ENCODE measurements around the gene RNF133.

The RNF133 gene, protein sequence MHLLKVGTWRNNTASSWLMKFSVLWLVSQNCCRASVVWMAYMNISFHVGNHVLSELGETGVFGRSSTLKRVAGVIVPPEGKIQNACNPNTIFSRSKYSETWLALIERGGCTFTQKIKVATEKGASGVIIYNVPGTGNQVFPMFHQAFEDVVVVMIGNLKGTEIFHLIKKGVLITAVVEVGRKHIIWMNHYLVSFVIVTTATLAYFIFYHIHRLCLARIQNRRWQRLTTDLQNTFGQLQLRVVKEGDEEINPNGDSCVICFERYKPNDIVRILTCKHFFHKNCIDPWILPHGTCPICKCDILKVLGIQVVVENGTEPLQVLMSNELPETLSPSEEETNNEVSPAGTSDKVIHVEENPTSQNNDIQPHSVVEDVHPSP

DNA sequence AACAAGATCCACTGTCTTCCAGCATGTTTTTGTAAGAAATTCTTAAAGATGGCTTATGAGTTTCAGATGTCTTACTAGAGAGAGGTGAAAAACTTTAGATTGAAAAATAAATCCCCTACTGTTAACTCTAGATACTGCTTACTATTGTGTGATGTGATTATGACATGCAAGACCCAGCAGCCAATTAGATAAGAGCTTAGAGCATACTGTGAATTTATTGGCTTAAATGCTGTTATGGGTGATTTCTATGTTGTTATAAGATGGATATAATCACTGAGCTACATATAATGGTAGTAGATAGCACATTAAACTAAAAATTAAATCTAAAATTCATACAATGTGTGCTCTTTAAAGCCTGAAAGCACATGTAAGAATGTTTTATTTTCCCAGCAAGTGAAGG, at the start of gene RNF133:
Gene RNF133, minus strand, starts transcription at position 101 of the 400 bp plus-strand sequence. CDS start 199 bp downstream, outside the sequence.
- DNase-seq, result no peak

DNA sequence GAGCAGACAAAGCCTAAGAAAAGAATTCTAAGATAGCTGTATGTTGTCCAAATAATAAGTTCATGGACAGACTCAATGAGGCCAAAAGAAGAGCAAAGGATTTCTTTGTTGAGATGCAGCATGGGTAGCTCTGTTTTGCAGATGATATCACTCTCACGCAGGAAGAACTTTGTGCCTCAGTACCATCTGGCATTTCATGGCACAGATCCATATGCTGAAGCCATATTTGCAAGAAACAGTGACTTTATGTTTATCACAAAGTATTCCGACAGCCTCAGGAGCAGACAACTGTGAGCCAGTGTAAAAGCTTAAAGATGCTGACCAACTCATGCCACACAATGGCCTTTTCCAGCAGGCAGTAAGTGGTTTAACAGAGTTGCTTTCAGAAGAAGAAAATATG, 49.3 kb upstream of the RNF133 start:
- DNase-seq, result no peak

DNA sequence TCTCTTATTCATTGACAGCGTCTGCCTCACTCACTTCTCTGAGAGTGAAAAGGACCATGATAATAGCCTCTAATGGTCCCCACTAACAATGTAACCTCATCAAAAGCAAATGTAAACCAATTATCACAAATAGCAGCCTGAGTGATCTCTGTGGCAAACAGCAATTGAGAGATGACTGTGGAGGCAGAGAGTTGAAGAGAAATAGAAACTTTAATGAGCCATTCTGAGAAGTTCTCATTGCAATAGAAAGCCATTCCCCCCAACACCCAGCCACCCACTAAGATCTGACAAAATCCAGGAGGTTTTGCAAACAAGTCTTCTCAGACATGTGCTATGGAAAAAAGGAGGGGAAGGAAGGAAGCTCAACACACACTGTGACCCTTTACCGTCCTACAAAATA, 48.0 kb upstream of the RNF133 start:
- no peak for DNase-seq

DNA sequence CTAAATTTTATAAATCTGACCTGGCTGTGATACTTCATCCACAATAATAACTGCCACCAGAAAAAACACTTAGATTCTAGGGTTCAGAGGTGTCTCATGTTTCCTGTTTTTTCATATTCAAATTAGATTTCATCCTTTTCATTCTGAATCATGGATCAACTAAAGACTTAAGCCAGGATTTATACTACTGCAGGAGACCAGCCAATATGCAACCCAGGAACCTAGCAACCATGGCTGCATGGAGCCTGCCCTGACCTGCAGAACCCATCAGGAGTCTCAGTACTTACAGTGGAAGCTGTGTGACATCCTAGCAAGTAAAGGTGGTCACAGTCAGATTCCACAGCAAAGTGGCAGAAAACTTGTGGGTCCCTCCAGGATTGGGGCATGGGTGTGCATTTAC, 44.3 kb upstream of the RNF133 start:
- no peak for DNase-seq

DNA sequence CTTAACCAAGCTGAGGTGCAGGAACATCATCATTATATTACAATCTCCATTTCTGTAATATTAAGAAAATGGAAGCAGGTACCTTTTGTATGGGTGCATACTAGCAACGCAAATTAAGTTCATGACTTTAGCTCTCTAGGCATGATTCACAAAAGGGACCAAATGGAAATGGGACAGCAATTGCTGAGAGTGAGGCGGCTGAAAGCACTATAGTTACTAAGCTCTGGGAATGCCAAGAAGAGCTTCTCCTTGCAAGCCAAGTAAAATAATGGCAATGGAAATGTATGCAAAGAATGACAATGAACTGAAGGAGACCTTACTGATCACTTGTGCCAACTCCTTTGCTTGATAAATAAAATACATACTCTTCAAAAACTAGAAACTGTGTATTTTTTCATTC, 40.0 kb upstream of the RNF133 start:
- DNase-seq, result no peak

DNA sequence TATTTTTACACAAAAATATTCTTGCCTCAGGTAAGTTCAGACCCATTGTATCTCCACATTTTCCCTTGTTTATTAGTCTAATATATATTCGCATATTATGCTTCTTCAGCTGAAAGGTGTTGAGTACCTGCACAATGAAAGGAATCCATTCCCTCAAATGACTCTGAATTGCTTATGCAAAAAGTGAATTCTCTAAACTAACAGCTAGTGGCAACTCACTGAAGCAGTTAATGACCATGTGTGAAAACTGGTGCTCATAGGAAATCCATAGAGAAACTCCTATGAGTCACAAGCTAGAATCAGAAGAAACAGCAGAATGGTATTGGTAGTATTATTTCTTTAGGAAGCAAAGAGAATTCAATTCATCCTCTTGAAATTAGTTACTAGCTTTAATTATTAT, 37.3 kb upstream of the RNF133 start:
- DNase-seq, result no peak

DNA sequence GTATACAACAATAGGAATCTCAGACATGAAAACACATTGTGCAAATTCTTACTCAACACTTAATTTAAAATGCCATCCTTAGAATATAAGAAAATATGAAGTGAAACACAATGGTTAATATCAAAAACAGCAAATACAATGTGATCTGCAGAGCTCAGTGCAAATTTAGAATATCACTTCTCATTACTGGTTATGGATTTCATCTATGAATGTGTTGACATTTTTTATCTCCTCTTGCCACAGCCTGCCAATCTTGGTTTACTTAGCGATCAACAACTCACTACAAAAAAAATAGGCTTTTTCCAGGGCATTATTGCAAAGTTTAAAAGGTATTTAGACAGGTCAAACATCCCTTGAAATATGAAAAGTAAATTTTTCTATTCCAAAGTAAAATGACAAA, 28.8 kb upstream of the RNF133 start:
- no peak for DNase-seq

DNA sequence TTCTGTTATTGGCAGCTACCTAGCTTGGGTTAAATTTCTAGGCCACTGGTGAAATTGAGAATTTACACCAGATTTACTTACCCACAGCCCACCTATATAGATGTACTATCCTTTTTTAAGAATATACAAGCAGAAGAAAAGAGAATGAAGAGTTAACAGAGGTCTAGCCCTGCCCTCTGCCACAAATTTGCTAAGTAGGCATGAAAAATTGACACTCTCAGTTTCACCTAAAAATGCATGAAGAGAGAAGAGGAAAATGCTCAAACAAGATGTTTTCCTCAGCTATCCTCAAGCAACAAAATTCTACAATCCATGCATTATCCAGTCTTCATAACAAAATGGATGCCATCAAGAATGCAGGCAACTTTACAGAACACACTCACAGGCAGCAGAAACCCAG, 28.4 kb upstream of the RNF133 start:
- no peak for DNase-seq

DNA sequence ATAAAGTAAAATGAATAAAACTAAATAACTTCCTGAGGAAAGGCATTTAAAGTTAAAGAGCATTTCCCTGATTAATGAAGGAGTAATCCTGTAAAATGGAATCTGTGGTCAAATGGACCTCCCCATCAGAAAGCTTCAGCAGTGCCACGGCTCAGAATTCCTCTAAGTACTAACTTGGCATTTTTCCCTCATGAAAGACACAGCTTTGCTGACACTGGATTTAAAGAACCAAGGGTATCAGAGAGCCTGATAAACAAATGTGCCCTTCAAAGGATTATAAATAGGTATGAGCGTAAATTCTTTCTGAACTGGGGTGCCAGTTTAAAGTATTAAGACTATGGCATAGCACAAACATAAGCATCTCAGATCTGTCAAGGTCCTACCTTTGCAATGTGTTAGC, 28.0 kb upstream of the RNF133 start:
- no peak for DNase-seq

DNA sequence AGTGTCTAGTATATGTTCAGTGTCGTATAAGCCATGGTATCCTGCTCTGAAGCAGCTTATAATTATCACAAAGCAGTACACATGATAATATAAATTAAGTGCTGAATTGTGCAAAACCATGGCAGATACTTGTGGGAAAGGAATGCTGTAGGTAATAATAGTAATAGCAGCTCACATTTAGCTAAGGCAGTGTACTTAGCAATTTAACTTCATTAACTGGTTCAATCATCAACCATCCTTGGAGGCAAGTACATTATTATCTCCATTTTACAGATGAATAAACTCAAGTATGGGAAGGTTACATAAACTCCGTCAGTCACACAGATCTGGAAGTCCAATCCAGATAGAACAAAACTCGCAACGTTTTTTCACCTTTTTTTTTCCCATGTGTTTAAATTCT, 25.4 kb upstream of the RNF133 start:
- DNase-seq, result no peak

DNA sequence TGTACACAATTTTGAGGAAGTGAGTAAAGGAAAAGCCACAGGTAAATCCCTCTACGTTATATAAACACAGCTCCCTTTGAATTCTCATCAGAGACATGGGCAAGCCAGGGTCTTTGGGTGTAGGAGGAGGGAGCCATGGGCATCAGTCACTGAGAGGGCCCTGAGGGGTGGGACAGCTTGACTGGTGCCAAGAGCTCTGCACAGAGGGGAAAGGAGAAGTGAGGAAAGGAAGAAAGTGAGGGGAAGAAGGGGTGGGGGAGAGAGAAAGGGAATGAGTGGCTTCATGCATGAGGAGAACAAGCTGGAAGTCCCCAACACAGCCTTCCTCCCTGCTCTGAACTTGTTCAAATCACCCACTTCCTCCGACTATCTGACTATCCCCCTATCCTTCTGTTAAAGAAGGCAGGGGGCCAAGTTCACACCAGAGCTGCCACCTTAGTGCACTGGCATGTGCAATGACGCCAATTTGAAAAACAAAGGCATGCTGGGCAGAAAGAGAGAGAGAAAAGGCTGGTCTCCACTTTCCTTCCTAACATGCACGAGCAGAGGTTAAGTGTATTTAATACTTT, 20.2 kb upstream of the RNF133 start:
- DNase-seq, result no peak

DNA sequence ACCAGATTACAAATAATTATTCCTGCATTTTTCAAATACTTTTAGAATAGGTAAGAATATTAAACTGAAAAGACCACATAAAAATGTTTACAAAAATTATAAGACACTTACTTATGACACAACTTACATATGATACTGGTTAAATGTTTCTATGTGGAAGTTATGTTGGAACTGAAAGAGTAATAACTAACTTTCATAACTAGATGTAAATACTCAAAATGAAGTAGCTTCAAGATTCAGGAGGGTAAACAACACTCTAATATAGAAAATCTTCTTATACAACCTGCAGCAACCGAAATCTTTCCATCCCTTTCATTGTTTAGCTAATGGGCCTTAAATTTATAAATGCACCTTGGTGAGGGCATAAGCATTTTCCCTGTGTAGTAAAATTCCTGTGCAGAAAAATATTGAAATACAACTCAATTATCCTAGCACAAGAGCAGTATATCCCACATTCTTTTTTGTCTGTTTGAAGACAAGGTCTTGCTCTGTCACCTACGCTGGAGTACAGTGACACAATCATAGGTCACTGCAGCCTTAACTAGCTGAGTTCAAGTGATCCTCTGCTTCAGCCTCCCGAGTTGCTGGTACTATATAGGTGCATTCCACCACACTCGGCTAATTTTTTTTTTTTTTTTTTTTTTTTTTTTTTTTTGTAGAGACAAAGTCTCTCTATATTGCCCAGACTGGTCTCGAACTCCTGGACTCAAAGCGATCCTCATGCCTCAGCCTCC, 18.6 kb upstream of the RNF133 start:
- DNase-seq, result no peak

DNA sequence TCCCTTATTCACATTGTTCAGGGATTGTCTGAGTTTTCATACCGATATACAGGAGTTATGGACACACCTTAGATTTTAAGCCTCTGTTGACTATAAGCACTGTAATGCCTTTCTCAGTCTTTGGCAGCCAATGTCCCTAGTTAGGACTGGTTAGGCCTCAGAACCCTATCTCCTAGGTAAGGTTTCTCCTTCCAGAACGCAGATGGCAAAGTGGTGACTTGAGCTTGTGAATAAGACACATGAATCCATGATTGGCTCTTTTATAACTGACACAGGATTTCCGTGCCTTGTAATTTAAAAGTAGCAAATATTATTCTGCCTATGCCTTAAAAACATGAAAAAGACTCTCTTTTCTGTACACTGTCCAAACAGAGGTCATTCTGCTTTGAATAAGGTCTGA, 16.3 kb upstream of the RNF133 start:
- DNase-seq, result no peak

DNA sequence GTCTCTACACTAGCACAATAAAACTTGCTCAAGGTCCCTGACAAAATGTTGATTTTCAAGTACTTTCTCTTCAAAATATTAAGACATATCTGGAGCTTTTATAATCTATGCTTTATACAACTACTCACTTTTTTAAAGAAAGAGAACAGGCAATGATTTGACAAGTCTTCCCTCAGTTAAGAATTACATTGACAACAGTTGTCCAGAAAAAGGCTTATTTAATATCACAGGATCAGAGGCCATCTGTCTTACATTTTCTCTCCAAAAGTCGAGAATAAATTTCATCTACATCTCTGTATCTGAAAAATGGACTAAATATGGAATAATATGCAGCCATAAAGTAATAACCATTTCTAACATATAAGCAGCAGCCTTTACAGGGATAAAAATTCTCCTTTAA, 12.0 kb upstream of the RNF133 start:
- no peak for DNase-seq

DNA sequence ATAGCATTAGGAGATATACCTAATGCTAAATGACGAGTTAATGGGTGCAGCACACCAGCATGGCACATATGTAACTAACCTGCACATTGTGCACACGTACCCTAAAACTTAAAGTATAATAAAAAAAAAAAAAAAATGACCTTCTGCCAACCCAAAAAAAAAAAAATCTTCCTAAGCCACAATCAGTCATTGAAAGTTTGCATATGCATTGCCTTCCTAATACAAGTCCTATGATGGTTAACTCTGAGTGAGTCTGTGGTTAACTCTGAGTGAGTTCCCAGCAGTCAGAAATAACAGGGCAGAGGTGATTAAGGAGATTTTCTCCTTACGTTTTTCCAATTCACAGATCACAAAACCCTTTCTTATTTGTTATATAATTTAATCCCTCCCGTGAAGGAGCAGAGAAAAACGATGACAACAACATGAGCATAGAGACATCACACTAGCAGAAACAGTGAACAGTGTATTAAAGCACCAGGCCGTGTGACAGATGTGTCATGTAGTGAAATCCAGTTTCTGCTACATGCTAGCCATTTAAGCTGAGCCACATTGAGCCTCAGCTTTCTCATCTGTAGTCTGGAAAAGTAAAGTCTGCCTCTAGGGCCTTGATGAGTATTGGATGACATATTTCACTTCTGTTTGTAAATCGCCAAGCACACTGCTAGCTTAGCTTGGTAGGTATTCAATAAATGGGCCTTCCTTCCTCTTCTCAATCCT, 11.2 kb upstream of the RNF133 start:
- no peak for DNase-seq

DNA sequence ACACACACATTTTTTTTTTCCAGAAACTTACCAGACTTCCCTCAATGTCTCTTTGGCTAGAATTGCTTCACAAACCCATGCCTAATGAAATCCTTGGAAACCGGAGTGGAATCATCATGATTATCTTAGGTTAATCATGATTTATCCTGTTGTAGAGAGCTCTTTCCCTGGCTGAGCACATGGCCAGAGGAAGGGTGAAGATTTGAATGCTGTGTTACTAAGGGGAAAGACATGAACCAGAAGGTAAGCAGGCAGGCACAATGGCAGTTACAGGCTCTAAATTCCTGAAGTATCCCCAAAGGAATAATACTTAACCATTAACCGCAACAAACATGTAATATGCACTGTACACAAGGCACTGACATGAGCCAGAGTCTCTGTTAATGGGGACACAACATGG, 7.9 kb upstream of the RNF133 start:
- DNase-seq, result no peak

DNA sequence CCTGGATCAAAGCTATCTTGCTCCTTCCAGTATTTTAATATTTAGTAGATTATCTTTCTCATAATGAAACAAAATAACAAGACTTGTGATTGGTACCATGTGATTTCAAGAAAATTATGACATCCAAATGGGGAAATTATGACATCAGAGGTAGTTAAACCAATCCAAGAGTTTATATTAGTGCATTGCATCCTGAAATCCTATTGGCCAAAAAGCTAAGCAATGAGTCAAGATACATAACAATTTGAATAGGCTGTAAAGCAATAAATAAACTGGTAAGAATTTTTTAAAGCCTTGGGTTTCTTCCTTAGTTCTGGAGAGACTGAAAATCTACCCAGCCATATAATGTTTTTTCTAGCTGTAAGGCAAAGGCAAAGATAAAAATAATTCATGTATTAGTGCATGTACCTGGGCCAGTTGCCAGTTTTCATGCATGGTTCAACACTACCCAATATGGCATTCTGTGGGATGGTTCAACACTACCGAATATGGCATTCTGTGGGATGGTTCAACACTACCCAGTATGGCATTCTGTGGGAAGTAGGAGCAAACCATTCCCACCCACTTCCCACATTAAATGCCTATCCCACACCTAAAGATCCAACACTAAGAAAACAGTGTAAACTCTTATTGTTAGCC, 4.1 kb upstream of the RNF133 start, which contains the start of gene RNF148:
Gene RNF148, minus strand, starts transcription at position 51 of the 639 bp plus-strand sequence. CDS start 172 bp downstream, outside the sequence.
- no peak for DNase-seq

DNA sequence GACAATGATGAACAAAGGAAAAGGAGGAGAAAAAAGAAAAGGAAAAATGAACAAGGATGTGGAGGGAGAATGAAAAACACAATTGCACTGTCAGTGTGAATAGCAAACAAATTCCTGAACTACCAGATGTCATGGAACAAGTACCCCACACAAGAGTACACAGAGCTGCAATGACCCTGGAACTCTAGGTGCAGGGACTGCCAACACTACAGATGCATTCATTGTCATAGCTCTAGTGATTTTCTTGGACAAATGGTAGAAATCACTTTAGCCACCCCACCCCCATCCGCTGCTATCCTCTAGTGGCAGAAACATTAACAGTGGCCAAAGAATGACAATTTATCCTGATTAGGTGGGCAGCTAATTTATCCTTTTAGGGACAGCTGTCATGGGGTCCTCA, 3.1 kb downstream of the RNF133 start:
- DNase-seq, result no peak

DNA sequence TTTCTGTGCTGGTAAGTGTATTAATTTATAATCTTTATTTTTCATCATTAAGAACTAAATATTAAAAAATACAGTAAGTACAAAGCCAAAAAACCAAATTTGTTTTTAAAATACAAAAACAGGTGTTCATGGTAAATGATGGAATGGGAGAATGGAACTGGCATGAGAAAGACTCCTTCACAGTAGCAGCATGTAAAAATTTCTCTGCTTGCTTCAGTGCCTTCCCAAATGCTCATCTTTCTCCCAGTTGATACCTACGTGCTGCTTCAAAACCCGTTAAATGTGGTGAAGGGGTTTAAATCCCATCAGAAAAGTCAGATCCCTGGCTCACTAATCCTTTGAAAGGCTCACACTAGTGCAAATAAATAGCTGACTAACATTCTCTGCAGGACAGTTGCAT, 4.2 kb downstream of the RNF133 start:
- no peak for DNase-seq

DNA sequence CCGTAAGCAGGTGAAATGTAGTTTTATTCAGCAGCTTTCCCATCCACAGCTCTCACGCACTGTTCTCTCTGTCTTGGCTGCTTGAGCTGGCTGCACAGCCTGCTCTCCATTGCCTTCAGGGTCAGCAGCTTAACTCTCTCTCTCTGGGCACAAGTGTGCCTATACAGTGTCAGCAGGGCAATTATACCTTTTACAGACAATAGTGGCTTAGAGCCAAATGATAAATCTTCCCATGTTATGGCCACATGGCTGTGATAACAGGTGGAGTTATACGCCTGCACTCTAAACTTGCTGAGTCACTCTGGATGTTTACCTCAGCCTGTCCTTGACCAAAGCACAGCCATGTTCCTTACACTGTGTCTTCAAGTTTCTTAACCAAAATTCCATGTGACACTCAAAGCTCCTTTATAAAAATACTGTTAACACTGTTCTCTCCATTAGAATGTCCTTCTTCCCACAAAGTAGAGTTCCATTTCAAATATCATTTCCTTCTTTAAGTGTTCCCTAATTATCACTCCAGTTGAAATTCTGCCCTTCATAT, 6.1 kb downstream of the RNF133 start:
- no peak for DNase-seq

DNA sequence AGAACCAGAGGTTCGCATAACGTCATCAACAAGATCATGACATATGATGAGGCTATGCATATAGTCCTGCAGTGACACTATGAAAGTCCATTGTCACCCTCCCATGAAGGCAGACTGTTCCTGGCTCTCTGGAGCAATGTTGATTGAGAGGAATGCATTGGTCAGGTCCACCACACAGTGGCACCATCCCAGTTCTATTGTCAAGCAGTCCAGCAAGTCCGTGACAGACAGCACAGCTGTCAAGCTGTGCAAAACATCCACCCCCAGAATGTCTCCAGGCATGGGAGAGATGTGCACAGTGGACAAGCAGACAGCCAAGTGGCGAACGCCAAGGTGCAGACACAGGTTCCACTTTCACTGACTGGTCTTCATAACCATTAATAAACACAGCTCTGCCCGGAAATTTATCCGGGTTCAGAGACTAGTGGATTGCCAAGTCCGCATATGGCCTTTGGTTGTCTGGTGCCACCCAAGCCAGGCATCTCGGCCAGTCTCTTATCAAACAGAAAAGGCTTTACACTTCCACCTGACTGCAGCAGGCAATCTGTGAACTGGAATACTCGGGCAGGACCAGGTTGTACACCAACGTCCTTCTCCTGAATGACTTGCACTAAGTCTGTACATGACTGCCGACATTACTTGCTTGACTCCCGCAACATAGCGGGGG, 7.2 kb downstream of the RNF133 start:
- no peak for DNase-seq
